ENCODE data around the gene FMNL2. TPM values are rescaled to one million over a fixed set of nuclear protein-coding genes. Genes with fewer than 3 reads are reported as not detected.
A peak's percentile ranks its signal among the peaks of the same experiment; 100 is the strongest.

Gene FMNL2
- total and polyA plus RNA-seq, 2 experiments from 2014 or later, result 16.5 to 45.4 TPM

GRCh38 chr2:152343426-152343825 lies 8.5 kb downstream of the FMNL2 start (continued):
- TF ChIP-seq REST (IDR thresholded peaks at IDR 0.05; ENCODE audit: unreplicated experiment) (no peak), EZH2 (IDR thresholded peaks at IDR 0.05; ENCODE audit: low read depth, unreplicated experiment) (no peak)

GRCh38 chr2:152344579-152345195 lies 9.7 kb downstream of the FMNL2 start:
- Histone ChIP-seq H3K27me3 (ENCODE audit: insufficient read depth) (no peaks in the 10 kb centered on the region), H3K27ac (ENCODE audit: low read depth) (no peak overlapping the region), H3K4me2 (peak overlapping the region; percentile 3; the same call in 1 of the 2 replicates), H3K36me3 (ENCODE audit: insufficient read depth) (no peaks in the 10 kb centered on the region; the same call in 1 of the 2 replicates), H3K4me3 (no peak overlapping the region), H3K4me1 (ENCODE audit: insufficient read depth) (peaks cover 35% of the 10 kb centered on the region), H3F3A (replicated peaks; ENCODE audit: low read depth) (no peaks in the 10 kb centered on the region), H4K20me1 (replicated peaks; ENCODE audit: insufficient read depth) (peaks cover 76% of the 10 kb centered on the region), H3K79me2 (replicated peaks; ENCODE audit: insufficient read depth) (peaks cover 95% of the 10 kb centered on the region), H3K9me2 (ENCODE audit: insufficient read depth) (no peaks in the 10 kb centered on the region), H2AFZ (no peak overlapping the region)
- Mint-ChIP-seq H3K27me3 (ENCODE audit: insufficient read depth, low read depth, poor library complexity) (no peaks in the 10 kb centered on the region), H3K4me1 (peaks cover 29% of the 10 kb centered on the region), H3K36me3 (ENCODE audit: low read depth) (peaks cover 15% of the 10 kb centered on the region), H3K27ac (no peak overlapping the region), H3K9me3 (no peaks in the 10 kb centered on the region), H3K4me3 (no peak overlapping the region)
- TF ChIP-seq CTCF (conservative IDR thresholded peaks at IDR 0.05; ENCODE audit: low read depth in 2 of 2) (no peak), ZNF331 (CRISPR knock-in tag; IDR thresholded peaks at IDR 0.05; ENCODE audit: low read depth) (no peak), JUNB (IDR thresholded peaks at IDR 0.05; ENCODE audit: unreplicated experiment) (no peak), NANOG (IDR thresholded peaks at IDR 0.05; ENCODE audit: borderline replicate concordance) (0 out of 2 replicates have a peak, but pooled peaks have one; percentile 40), EZH2phosphoT487 (IDR thresholded peaks at IDR 0.05; ENCODE audit: unreplicated experiment) (no peak)
- no peak for ATAC-seq
- DNase-seq (ENCODE audit: low spot score), result no peak

- ATAC-seq (no peak), DNase-seq (ENCODE audit: low spot score) (no peak)
- no peak overlapping the region for H3K27ac Mint-ChIP-seq
- Histone ChIP-seq H3K36me3 (ENCODE audit: insufficient read depth) (no peaks in the 10 kb centered on the region; the same call in 1 of the 2 replicates), H4K20me1 (replicated peaks; ENCODE audit: insufficient read depth) (peaks cover 67% of the 10 kb centered on the region), H3K4me1 (ENCODE audit: insufficient read depth) (peaks cover 24% of the 10 kb centered on the region), H3K27me3 (ENCODE audit: insufficient read depth) (no peaks in the 10 kb centered on the region), H3K4me2 (no peak overlapping the region), H3F3A (replicated peaks; ENCODE audit: low read depth) (no peaks in the 10 kb centered on the region), H3K9me2 (ENCODE audit: insufficient read depth) (no peaks in the 10 kb centered on the region), H3K79me2 (replicated peaks; ENCODE audit: insufficient read depth) (peaks cover 95% of the 10 kb centered on the region), H3K27ac (ENCODE audit: low read depth) (no peak overlapping the region), H3K4me3 (no peak overlapping the region), H2AFZ (no peak overlapping the region)
- no peaks in the 10 kb centered on the region for H3K9me3 Mint-ChIP-seq
- peaks cover 21% of the 10 kb centered on the region for H3K36me3 Mint-ChIP-seq (ENCODE audit: low read depth)
- peaks cover 14% of the 10 kb centered on the region for H3K4me1 Mint-ChIP-seq
- no peaks in the 10 kb centered on the region for H3K27me3 Mint-ChIP-seq (ENCODE audit: insufficient read depth, low read depth, poor library complexity)
- H3K4me3 Mint-ChIP-seq, result no peak overlapping the region
- TF ChIP-seq CTCF (conservative IDR thresholded peaks at IDR 0.05; ENCODE audit: low read depth in 2 of 2), result no peak
- no peak for TF ChIP-seq POLR2AphosphoS5 (IDR thresholded peaks at IDR 0.05; ENCODE audit: low read depth)
These were observed 12.1 kb downstream of the FMNL2 start for GRCh38 chr2:152347076-152347475.
